ENCODE measurements around the gene PRKAB1.
A peak's percentile ranks its signal among the peaks of the same experiment; 100 is the strongest.
"Not testable (repeated sequence)": the region's sequence is repeated elsewhere in the genome, so short reads cannot be mapped to it uniquely, and the experiment has no call there.

Gene PRKAB1, protein sequence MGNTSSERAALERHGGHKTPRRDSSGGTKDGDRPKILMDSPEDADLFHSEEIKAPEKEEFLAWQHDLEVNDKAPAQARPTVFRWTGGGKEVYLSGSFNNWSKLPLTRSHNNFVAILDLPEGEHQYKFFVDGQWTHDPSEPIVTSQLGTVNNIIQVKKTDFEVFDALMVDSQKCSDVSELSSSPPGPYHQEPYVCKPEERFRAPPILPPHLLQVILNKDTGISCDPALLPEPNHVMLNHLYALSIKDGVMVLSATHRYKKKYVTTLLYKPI

DNA sequence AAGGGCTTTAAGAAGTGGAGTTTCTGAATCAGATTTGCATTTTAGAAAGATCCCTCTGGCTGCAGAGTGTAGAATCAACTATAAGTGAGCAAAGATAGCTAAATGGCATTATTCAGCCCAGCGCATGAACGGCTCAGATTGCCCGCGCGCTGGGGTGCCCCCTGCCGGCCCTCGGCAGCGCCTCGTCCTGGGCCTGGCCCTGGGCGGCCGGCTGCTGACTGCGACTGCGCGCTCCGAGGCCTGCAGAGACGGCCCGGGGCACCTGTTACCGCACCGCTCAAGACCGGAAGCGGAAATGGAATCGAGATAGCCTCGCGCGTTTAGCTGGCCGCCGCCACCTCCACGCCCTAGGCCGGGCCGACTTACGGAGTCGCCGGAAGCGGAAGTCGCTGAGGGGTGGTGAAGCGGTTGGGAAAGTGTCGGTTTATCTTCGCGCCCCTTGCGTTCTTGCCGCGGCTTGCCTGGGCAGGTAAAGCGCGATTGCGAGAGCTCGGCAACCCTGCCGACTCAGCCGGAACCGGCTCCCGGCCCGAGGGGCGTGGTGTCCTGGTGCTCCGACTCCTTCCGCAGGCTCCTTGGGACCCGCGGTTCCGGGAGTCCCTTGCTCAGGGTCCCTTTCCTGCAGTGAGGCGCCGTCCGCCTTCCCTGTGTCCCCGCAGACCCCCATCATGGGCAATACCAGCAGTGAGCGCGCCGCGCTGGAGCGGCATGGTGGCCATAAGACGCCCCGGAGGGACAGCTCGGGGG, at the start of gene PRKAB1:
TSS of gene PRKAB1 (plus strand) at position 557 of the 747 bp plus-strand sequence. CDS start at position 669, 112 bp downstream.
- peak; percentile 91 for DNase-seq

GRCh38 chr12:119618328-119618896, 49.5 kb upstream of the PRKAB1 start:
- not testable (repeated sequence) for DNase-seq

DNA sequence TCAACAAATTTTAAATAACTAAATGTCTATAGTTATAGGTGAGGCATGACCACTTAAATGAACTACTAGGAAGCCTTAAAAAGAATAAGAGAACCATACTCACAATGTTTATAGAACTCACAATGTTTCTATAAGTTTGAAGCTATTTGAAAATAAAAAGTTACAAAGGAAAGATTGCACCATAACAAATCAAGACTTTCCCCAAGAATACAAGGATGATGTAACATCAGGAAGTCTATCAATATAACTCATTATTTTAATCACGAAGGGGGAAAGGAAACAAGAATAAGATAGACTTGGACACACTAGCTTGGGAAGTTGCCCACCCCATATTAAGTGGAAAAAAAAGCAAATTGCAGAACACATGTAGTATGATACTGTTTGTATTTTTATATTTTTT, 47.4 kb upstream of the PRKAB1 start:
- no peak for DNase-seq

GRCh38 chr12:119621878-119622277, 46.1 kb upstream of the PRKAB1 start:
- DNase-seq = no peak

DNA sequence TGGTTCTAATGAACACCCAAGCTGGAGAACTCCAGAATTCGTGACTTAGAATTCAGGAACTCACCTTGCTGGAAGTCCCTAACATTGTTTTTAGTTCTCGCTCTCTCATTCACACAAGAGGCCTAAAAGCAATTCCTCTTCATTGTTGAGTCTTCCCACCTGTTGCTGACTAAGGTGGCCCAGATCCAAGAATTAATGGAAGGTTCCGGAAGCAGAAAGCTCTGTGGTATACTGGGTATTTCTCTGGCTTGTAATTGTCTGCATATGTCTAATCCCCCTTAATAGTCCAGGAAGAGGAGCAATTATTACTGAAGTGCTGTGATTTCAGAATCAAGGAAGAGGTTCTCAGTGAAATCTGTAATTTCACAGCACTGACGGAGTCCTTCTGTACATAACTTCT, 43.0 kb upstream of the PRKAB1 start:
- DNase-seq = no peak

- no peak for DNase-seq
Observed at GRCh38 chr12:119627019-119627643, 40.8 kb upstream of the PRKAB1 start.

DNA sequence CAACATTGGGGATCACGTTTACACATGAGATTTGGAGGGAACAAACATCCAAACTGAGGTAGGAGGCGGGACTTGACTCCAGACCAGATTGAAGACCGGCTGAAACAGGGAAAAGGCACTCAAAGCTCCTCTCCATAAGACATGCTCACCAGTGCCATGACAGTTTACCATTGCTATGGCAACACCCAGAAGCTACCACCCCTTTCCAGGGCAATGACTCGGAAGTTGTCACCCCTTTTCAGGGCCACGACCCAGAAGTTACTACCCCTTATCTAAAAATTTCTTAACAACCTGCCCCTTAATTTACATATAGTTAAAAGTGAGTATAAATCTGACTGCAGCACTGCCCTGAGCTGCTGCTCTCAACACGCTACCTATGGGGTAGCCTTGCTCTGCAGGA, 40.2 kb upstream of the PRKAB1 start:
- no peak for DNase-seq

- no peak for DNase-seq
Observed at GRCh38 chr12:119630223-119630780, 37.6 kb upstream of the PRKAB1 start.

DNA sequence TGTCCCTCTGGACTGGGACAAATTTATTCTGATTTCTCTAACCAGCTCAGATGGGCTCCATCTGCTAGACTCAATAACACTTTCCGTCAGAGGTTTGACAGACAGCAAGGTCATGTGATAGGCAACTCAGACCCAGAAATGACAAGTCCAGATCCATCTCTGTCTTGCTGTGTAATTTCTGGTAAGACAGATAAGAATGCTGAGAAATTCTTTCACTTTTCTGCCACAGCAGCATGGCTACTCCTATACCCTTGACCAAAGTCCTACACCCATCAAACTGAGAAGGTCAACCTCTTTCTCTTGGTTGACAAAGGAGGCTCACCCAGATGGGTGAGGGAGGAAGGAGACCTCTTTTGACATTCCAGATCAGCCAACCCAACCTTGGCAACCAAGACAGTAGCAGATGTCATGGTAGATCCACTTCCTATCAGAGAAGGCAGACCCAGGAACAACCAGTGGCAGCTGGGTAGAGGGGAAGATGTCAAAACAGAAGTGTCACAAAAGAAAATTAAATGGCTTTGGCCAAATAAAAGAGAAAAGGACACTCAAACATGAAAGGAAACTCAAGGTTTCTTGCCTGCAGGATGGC, 36.9 kb upstream of the PRKAB1 start:
- no peak for DNase-seq

DNA sequence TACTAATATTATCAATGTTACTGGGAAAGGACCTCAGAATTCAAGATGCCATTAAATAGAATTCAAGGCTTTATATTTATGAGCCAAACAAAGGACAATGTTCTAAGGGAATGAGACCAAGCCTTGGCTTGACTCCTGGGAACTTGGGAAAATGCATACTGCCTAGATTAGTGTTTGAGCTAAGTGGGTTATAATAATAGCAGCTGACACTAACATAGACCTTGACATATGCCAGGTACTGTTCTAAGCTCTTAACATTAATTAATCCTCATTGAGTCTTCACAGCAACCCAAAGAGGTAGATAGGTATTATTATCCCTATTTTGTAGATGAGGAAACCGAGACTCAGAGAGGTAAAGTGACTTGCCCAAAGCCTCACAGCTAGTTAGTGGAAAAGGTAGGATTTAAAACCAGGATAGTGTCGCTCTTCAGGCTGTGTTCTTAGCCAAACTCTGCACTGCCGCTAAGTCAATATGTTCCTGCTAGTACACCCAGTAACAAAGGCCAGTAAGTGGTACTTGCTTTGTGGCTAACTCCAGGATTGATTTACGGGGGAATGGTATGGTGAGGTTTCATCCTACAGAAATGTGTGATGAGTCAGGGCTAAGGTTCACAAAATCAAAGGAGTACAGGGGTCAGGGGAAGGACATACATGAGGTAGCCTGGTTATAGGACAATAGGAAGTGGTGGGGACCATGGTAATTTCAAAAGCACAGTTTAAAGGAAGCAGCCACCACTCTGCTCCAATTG, 35.8 kb upstream of the PRKAB1 start:
- DNase-seq = no peak

- no peak for DNase-seq
Observed at GRCh38 chr12:119634743-119635142, 33.2 kb upstream of the PRKAB1 start.

GRCh38 chr12:119642986-119643385, 24.9 kb upstream of the PRKAB1 start:
- DNase-seq = no peak

- DNase-seq = no peak
Observed at GRCh38 chr12:119644930-119645329, 23.0 kb upstream of the PRKAB1 start.

GRCh38 chr12:119645535-119646059, 22.3 kb upstream of the PRKAB1 start:
- DNase-seq = no peak

GRCh38 chr12:119649202-119649808, 18.6 kb upstream of the PRKAB1 start:
- DNase-seq = no peak

DNA sequence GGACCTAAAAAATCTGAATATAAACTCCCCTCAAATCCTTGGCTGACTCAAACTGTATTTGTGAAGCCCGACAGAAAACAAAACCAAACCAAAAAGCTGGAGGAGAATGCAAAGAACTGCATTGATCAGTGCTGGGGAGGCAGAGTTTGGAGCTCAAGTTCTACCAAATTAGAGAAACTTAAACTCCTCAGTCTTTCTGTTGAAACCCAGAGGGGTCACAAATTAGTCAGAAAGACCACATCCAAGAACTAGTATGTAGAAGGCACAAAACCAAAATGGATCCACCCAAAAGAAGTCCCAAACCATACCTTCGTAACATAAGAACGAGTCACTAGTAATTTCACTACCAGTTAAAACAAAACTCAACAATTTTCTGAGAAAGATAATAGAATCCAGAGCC, 15.3 kb upstream of the PRKAB1 start:
- no peak for DNase-seq

GRCh38 chr12:119657001-119657400, 10.9 kb upstream of the PRKAB1 start:
- not testable (repeated sequence) for DNase-seq

DNA sequence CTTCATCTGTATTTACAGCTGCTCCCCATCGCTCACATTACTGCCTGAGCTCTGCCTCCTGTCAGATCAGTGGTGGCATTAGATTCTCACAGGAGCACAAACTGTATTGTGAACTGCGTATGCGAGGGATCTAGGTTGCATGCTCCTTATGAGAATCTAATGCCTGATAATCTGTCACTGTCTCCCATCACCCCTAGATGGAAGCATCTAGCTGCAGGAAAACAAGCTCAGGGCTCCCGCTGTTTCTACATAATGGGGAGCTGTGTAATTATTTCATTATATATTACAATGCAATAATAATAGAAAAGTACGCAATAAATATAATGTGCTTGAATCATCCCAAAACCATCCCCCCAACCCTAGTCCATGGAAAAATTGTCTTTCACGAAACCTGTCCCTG, 9.8 kb upstream of the PRKAB1 start:
- not testable (repeated sequence) for DNase-seq

DNA sequence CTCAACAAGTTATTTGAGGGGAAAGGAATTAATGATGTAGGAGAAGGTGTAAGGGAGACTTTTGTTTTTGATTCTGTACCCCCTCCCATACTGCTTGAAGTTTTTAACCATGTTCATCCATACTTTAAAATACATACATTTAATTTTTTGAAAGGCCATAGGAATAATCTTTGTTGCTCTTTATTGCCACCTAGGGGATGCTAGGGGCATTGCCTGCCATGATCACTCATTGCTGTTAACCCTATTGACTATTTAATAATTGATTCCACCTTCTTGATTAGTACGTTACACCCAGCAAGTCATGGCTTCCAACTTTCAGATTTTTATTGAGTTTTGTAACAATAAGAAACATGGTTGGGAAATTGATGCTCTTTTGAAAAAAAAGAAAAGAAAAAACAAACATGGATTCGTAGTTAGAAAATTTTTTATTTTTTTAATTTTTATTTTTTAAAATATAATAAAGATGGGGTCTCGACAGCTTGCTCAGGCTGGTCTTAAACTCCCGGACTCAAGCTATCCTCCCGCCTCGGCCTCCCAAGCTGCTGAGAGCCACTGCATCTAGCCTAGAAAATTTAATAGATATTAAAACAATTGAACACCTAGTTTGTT, 8.5 kb upstream of the PRKAB1 start:
- no peak for DNase-seq

GRCh38 chr12:119660076-119660475, 7.9 kb upstream of the PRKAB1 start:
- no peak for DNase-seq

GRCh38 chr12:119661882-119662281, 6.1 kb upstream of the PRKAB1 start:
- no peak for DNase-seq

Data from SIG-M5 (cell line).